Tibial artery (tissue), 4 donors: Measurements from ENCODE around the gene DPP6.

Source experiments
- DNase-seq, 2 donors: peaks; one replicate each; pipeline ENCODE4 v3.0.0-alpha.2; 2019
- H3K27ac ChIP-seq, 2 donors: fragments of 200-600 bp; sonication (generic) in 1 of 2; 1 replicate in 1 of 2; 2 replicates in 1 of 2; pipeline ENCODE4 v1.5.1; 2018 to 2019; ENCODE audit warnings: mild to moderate bottlenecking in 1 of 2
- H3K27me3 ChIP-seq, 2 donors: fragments of 200-600 bp; sonication (generic) in 1 of 2; one replicate each; pipeline versions ENCODE4 v1.5.1 to v1.6.0; 2016 to 2019
- H3K36me3 ChIP-seq, 3 donors: fragments of 200-600 bp; sonication (generic) in 2 of 3; one replicate each; pipeline ENCODE4 v1.5.1; 2016 to 2019; ENCODE audit warnings: mild to moderate bottlenecking in 2 of 3
- H3K4me1 ChIP-seq, 4 donors: fragments of 200-600 bp; sonication (generic) in 2 of 4; 1 replicate in 3 of 4; 2 replicates in 1 of 4; pipeline ENCODE4 v1.5.1; 2016 to 2019
- H3K4me3 ChIP-seq, 2 donors: fragments of 200-600 bp; sonication (generic) in 1 of 2; 1 replicate in 1 of 2; 2 replicates in 1 of 2; pipeline ENCODE4 v1.5.1; 2018 to 2019; ENCODE audit warnings: mild to moderate bottlenecking in 2 of 2
- H3K9me3 ChIP-seq, 3 donors: fragments of 200-600 bp; sonication (generic) in 1 of 3; one replicate each; pipeline ENCODE4 v1.5.1; 2016 to 2019
- intact Hi-C: fragments of 100-400 bp; cut with DNase I; formaldehyde crosslinking; loops from one replicate; pipeline ENCODE4 v1.15.0; 2023; ENCODE audit warnings: low total_unique reads
- TF ChIP-seq, protein P1 (sequence below), 2 experiments: fragments of 200-600 bp in 1 of 2; fragments of 450-650 bp in 1 of 2; IDR thresholded peaks; one replicate each; pipeline ENCODE4 v1.5.1; 2017 to 2019; ENCODE audit warnings: antibody characterized with exemption in 2 of 2, mild to moderate bottlenecking in 1 of 2, moderate library complexity in 1 of 2

DPP6 gene

GRCh38 chr7:154415709-154416399 is 363.7 kb downstream of the DPP6 start:
- intact Hi-C loops: no loop called here
- TF ChIP-seq, protein P1, sequence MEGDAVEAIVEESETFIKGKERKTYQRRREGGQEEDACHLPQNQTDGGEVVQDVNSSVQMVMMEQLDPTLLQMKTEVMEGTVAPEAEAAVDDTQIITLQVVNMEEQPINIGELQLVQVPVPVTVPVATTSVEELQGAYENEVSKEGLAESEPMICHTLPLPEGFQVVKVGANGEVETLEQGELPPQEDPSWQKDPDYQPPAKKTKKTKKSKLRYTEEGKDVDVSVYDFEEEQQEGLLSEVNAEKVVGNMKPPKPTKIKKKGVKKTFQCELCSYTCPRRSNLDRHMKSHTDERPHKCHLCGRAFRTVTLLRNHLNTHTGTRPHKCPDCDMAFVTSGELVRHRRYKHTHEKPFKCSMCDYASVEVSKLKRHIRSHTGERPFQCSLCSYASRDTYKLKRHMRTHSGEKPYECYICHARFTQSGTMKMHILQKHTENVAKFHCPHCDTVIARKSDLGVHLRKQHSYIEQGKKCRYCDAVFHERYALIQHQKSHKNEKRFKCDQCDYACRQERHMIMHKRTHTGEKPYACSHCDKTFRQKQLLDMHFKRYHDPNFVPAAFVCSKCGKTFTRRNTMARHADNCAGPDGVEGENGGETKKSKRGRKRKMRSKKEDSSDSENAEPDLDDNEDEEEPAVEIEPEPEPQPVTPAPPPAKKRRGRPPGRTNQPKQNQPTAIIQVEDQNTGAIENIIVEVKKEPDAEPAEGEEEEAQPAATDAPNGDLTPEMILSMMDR (IDR thresholded peaks at IDR 0.05): no peak
- DNase-seq: no peak

DNA sequence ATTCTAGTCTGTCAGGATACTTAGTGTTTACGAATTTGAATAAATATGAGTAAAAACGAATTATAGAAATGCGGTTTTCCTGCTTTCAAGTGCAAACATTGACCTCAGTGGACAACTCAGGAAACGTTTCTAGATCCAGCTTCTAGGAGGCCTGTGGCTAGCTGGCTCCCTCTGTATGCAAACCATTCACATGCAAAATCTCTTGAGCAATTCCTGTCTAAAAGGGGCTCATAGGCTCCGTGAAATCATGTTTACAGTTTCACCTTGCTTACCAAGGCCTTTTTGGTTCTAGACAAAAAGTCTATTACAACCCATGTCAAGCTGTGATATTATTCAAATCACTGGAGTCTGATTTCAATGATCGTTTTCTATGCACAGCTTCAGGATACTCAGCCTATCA is 364.5 kb downstream of the DPP6 start:
- no peak for DNase-seq

More at GRCh38 chr7:154415709-154416399, 363.7 kb downstream of the DPP6 start:
- H3K27ac ChIP-seq: no peak overlapping the region
- H3K4me3 ChIP-seq: no peak overlapping the region
- no peaks in the 10 kb centered on the region for H3K9me3 ChIP-seq
- H3K36me3 ChIP-seq: no peaks in the 10 kb centered on the region
- no peaks in the 10 kb centered on the region for H3K4me1 ChIP-seq
- no peaks in the 10 kb centered on the region for H3K27me3 ChIP-seq

GRCh38 chr7:154419344-154419743 is 367.1 kb downstream of the DPP6 start:
- Histone ChIP-seq H3K4me1 (no peaks in the 10 kb centered on the region), H3K27me3 (no peaks in the 10 kb centered on the region), H3K9me3 (no peaks in the 10 kb centered on the region), H3K27ac (no peak overlapping the region), H3K36me3 (no peaks in the 10 kb centered on the region), H3K4me3 (no peak overlapping the region)
- intact Hi-C loops: no loop called here
- no peak for DNase-seq
- TF ChIP-seq, protein P1 (IDR thresholded peaks at IDR 0.05): no peak

More for the DNA sequence above, 364.5 kb downstream of the DPP6 start:
- Histone ChIP-seq H3K27ac (no peak overlapping the region), H3K27me3 (no peaks in the 10 kb centered on the region), H3K36me3 (no peaks in the 10 kb centered on the region), H3K4me3 (no peak overlapping the region), H3K9me3 (no peaks in the 10 kb centered on the region), H3K4me1 (no peaks in the 10 kb centered on the region)
- intact Hi-C loops: no loop called here
- TF ChIP-seq, protein P1 (IDR thresholded peaks at IDR 0.05): no peak

DNA sequence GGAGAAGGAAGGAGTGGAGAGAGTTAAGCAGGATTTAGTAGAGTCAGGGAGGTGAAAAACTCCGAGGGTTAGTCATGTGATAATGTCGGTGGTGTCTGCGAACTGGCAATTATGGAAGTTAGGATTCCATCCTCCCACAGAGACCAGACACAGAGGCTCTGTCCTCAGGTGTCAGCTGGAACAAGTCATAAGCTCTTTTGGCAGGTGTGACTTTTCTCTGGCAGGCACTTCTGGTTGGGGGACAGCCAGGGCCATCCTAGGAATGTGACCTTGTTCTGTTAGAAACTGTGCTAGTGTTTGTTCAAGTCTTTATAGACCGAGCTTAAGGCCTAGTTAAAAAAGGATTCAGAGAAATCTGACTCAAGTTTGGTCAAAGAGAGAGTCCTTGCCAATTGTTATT is 371.0 kb downstream of the DPP6 start:
- no peaks in the 10 kb centered on the region for H3K27me3 ChIP-seq
- no peak overlapping the region for H3K27ac ChIP-seq
- intact Hi-C loops: no loop called here
- no peaks in the 10 kb centered on the region for H3K9me3 ChIP-seq
- H3K4me3 ChIP-seq: no peak overlapping the region
- H3K36me3 ChIP-seq: no peaks in the 10 kb centered on the region
- no peaks in the 10 kb centered on the region for H3K4me1 ChIP-seq
- TF ChIP-seq, protein P1 (IDR thresholded peaks at IDR 0.05): no peak
- no peak for DNase-seq

GRCh38 chr7:154424350-154424749 is 372.2 kb downstream of the DPP6 start:
- H3K27me3 ChIP-seq: no peaks in the 10 kb centered on the region
- H3K4me3 ChIP-seq: no peak overlapping the region
- no peak for DNase-seq
- no peaks in the 10 kb centered on the region for H3K9me3 ChIP-seq
- no peak overlapping the region for H3K27ac ChIP-seq
- no peaks in the 10 kb centered on the region for H3K36me3 ChIP-seq
- intact Hi-C loops: no loop called here
- no peaks in the 10 kb centered on the region for H3K4me1 ChIP-seq
- TF ChIP-seq, protein P1 (IDR thresholded peaks at IDR 0.05): no peak
